ENCODE data around the gene USP34. TPM values are rescaled to one million over a fixed set of nuclear protein-coding genes. Genes with fewer than 3 reads are reported as not detected.

The USP34 gene
- total and polyA plus RNA-seq, 9 of the 15 experiments (the other 6 are each of a cell fraction or from before 2014, with no cell fraction given), result 19.8 to 108 (median 67.8) TPM

GRCh38 chr2:61380056-61380881 is 90.6 kb downstream of the USP34 start (continued):
- no peak for TF ChIP-seq FOXP4 (CRISPR knock-in tag; IDR thresholded peaks at IDR 0.05; ENCODE audit: borderline replicate concordance)
- TF ChIP-seq RBM39 (optimal IDR thresholded peaks at IDR 0.05; ENCODE audit: low read depth, low read length), result no peak
- no peak for TF ChIP-seq ZNF449 (CRISPR knock-in tag; IDR thresholded peaks at IDR 0.05)
- TF ChIP-seq GATAD2B (IDR thresholded peaks at IDR 0.05; ENCODE audit: borderline replicate concordance), result no peak
- TF ChIP-seq EGR1 (conservative IDR thresholded peaks at IDR 0.05), result no peak
- no peak for TF ChIP-seq POLR2G (IDR thresholded peaks at IDR 0.05; ENCODE audit: low read depth, low read length)
- no peak for TF ChIP-seq OTX1 (CRISPR knock-in tag; IDR thresholded peaks at IDR 0.05)
- no peak for TF ChIP-seq CREB5 (CRISPR knock-in tag; IDR thresholded peaks at IDR 0.05)
- no peak for TF ChIP-seq SMARCC2 (IDR thresholded peaks at IDR 0.05; ENCODE audit: low read depth)
- TF ChIP-seq SNAPC5 (CRISPR knock-in tag; IDR thresholded peaks at IDR 0.05), result no peak
- no peak for TF ChIP-seq HDAC6 (IDR thresholded peaks at IDR 0.05; ENCODE audit: low read depth, low read length)

Measured in K562 (cell line).